ENCODE results near the gene NUBP2.

The NUBP2 gene

DNA sequence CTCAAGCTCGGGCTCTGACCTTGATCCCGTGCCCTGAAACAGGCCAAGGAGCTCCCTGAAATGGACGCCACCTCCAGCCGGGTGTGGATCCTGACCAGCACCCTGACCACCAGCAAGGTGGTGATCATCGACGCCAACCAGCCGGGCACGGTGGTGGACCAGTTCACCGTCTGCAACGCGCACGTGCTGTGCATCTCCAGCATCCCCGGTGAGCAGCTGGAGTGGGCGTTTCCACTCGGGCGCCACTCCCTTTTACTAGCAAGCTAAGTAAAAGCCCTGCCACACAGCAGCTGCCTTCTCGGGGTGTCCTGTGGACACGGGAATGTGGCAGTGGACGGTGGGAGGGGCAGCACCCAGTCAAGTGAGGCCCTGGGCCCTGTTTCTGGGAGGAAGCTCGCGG is 17.8 kb upstream of the NUBP2 start:
- TF ChIP-seq, protein P1, sequence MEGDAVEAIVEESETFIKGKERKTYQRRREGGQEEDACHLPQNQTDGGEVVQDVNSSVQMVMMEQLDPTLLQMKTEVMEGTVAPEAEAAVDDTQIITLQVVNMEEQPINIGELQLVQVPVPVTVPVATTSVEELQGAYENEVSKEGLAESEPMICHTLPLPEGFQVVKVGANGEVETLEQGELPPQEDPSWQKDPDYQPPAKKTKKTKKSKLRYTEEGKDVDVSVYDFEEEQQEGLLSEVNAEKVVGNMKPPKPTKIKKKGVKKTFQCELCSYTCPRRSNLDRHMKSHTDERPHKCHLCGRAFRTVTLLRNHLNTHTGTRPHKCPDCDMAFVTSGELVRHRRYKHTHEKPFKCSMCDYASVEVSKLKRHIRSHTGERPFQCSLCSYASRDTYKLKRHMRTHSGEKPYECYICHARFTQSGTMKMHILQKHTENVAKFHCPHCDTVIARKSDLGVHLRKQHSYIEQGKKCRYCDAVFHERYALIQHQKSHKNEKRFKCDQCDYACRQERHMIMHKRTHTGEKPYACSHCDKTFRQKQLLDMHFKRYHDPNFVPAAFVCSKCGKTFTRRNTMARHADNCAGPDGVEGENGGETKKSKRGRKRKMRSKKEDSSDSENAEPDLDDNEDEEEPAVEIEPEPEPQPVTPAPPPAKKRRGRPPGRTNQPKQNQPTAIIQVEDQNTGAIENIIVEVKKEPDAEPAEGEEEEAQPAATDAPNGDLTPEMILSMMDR (conservative IDR thresholded peaks at IDR 0.05; ENCODE audit: low read depth, low read length) = no peak
- H3K4me3 ChIP-seq (ENCODE audit: low read depth, low read length) = no peak overlapping the region
- no peak for DNase-seq (ENCODE audit: low read depth)

- TF ChIP-seq, protein P1 (conservative IDR thresholded peaks at IDR 0.05; ENCODE audit: low read depth, low read length) = no peak
- no peak for DNase-seq (ENCODE audit: low read depth)
- H3K4me3 ChIP-seq (ENCODE audit: low read depth, low read length) = no peak overlapping the region
These were observed 16.9 kb upstream of the NUBP2 start for GRCh38 chr16:1765826-1766225.

- no peak for DNase-seq (ENCODE audit: low read depth)
- TF ChIP-seq, protein P1 (conservative IDR thresholded peaks at IDR 0.05; ENCODE audit: low read depth, low read length) = no peak
- no peak overlapping the region for H3K4me3 ChIP-seq (ENCODE audit: low read depth, low read length)
These were observed 16.5 kb upstream of the NUBP2 start for GRCh38 chr16:1766231-1766630.

DNA sequence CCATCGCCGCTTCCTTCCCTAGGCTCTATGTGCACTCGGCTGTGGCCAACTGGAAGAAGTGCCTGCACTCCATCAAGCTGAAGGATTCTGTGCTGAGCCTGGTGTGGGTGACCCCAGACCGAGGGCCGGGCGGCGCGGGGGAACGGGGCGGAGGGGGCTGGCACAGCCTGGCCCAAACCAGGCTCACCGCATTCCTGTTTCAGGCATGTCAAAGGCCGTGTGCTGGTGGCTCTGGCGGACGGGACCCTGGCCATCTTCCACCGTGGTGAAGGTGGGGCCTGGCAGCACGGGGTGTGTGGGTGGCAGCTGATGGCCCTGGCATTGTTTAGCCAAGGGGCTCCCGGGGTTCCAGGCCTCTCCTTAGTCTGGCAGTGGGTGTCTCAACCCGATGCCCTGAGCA is 16.1 kb upstream of the NUBP2 start:
- H3K4me3 ChIP-seq (ENCODE audit: low read depth, low read length) = no peak overlapping the region
- TF ChIP-seq, protein P1 (conservative IDR thresholded peaks at IDR 0.05; ENCODE audit: low read depth, low read length) = no peak
- DNase-seq (ENCODE audit: low read depth) = no peak

DNA sequence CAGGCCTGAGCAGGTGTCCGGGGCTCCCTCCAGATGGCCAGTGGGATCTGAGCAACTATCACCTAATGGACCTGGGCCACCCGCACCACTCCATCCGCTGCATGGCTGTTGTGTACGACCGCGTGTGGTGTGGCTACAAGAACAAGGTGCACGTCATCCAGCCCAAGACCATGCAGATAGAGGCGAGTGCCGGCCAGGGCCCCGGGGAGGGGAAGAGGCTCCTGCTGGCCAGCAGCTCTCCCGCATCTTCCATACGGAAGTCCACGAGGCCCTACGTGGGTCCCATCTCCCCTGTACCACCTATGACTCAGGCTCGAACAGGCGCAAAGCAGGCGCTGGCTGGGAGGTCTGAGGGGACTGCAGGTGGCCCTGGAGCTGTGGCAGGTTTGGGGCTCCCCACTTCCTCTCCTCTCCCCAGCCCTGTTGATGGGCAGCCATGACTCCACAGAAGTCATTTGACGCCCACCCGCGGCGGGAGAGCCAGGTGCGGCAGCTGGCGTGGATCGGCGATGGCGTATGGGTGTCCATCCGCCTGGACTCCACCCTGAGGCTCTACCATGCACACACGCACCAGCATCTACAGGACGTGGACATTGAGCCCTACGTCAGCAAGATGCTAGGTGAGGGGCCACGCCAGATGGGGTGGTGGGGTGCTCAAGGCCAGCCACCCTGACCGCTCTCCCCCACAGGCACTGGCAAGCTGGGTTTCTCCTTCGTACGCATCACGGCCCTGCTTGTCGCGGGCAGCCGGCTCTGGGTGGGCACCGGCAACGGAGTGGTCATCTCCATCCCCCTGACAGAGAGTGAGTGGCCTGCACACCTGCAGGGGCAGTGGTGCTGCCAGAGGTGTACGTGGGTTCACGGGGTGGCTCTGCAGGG is 15.4 kb upstream of the NUBP2 start:
- no peak overlapping the region for H3K4me3 ChIP-seq (ENCODE audit: low read depth, low read length)
- no peak for DNase-seq (ENCODE audit: low read depth)
- TF ChIP-seq, protein P1 (conservative IDR thresholded peaks at IDR 0.05; ENCODE audit: low read depth, low read length) = no peak

DNA sequence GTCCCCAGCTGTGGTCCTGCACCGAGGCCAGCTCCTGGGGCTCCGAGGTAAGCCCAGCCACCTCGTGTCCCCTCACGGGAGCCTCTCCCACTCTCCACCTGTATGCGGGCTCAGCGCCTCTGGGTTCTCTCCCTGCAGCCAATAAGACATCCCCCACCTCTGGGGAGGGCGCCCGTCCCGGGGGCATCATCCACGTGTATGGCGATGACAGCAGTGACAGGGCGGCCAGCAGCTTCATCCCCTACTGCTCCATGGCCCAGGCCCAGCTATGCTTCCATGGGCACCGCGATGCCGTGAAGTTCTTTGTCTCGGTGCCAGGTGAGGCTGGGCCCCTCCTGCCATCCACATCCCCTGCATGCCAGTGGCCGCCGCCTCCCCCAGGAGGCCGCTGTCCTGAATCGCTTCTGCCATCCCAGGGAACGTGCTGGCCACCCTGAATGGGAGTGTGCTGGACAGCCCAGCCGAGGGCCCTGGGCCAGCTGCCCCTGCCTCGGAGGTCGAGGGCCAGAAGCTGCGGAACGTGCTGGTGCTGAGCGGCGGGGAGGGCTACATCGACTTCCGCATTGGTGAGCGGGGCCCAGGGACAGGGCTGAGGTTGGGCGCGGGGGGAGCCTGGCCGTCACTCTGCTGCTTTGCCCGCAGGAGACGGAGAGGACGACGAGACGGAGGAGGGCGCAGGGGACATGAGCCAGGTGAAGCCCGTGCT is 14.5 kb upstream of the NUBP2 start:
- DNase-seq (ENCODE audit: low read depth) = no peak
- TF ChIP-seq, protein P1 (conservative IDR thresholded peaks at IDR 0.05; ENCODE audit: low read depth, low read length) = no peak
- no peak overlapping the region for H3K4me3 ChIP-seq (ENCODE audit: low read depth, low read length)

Measured in choroid plexus epithelial cell (primary cell).